CD1c-positive myeloid dendritic cell (primary cell): ENCODE results near the gene EIF3L.
A peak's percentile ranks its signal among the peaks of the same experiment; 100 is the strongest.

Source experiments
- DNase-seq: peaks from one replicate; pipeline ENCODE4 v3.0.0-alpha.2; 2016; ENCODE audit errors: extremely low spot score

EIF3L gene

DNA sequence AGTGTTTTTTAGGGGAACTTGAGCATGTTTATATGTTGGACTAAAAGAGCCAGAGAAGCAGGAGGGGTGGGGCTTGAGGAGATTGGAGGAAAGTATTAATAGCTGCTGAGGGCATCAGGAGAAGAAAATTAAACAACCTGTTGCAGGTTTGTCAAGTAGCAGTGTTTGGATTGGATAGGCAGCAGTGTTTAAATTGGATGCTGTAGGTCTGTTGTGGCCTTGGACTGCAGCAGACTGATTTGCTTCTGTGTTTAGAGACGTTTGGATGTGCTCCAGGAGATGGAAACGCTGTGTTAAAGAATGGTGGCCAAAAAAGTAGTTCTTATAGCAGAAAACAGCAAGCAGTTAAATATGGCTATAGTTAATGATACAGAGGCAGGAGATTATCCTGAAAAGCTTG, 5.7 kb downstream of the EIF3L start:
- no peak for DNase-seq

DNA sequence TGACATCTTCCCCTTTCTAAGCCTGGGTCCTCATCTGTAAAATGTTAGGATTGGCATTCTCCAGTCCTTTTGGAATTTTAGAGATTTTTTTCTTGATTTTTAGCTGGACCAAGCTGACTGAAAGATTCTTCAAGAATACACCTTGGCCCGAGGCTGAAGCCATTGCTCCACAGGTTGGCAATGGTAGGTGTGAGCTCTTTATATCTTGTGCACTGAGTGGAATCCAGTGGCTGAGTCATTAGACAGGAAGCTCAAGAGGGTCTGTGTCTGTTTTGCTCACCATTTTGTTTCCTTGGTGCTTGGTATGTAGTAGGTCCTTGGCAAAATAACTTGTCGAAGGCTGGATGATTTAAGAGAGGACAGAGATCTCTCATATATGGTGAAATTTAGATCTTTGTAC, 6.2 kb downstream of the EIF3L start:
- DNase-seq: no peak

DNA sequence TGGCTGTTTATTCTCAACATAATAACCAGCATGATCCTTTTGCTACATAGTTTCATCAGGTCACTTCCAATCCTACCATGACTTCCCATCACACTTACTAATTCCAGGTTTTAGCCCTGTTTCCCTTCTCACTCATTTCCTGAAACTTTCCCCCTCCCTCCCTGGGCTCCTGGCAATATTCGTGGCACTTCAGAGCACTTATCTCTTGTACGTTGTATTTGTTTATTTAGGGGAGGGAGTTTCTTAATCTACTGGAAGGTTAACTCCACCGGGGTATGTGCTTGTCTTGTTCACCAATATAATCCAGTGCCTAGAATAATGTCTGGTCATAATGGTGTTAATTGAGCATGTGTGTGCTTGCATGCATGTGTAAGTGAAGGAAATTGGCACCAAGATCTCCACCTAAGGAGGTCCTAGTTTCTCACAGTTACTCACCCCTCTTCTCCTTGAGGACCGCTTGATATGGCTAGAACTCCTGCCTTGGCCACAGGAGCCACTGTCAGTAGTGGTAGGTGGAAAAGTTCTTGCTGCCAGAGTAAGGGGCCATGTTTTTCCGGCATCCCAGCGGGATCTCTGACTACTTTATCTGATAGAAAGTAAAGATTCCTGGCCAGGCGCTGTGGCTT, 11.7 kb downstream of the EIF3L start:
- no peak for DNase-seq

DNA sequence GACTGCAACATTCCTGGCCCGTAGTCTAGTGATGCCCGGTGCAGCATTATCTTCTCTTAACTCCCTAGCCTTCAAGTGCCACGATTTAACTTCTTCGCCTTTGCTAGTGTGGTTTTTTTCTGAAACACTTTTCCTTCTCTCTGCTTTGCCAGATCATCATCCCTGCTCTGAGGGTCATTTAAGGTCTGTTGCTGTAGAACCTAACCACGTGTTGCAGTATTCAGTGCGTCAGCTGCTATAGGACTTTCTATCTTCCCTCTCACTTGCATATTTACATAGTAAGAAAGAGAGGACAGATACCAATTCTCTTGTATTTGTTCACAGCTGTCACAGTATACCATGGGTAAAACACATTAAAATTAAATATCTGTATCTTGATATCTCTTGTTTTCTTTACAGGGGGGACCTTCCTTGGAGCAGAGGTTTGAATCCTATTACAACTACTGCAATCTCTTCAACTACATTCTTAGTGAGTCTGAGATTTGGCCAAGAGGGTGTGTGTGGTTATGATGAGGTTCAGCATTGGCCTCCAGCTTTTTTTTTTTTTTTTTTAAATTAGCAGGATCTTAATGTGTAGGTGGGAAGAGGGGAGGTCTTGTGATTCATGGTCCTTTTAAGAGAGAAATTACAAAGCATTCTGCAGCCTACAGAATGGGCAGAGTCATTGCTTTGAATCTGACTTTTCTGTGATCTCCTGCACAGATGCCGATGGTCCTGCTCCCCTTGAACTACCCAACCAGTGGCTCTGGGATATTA, 13.5 kb downstream of the EIF3L start:
- no peak for DNase-seq

DNA sequence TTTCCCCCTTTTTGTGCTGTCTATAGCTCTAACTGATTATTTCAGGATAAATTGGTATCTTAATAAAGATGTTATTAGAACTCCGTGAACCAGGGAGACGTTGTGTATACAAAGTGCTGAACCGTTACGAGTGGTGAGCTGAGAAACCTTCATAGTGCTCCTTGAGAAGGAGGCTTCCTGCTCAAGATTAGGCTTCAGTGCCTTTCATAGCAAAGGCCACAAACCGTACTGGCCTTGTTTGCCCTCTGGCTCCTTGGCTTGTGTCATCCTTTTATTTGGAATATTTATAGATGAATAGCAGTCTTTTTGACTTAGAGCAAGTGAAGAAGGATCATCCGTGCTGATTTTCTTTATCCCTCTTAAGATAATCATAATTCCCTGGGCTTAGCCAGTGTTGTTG, 16.3 kb downstream of the EIF3L start:
- DNase-seq: no peak

DNA sequence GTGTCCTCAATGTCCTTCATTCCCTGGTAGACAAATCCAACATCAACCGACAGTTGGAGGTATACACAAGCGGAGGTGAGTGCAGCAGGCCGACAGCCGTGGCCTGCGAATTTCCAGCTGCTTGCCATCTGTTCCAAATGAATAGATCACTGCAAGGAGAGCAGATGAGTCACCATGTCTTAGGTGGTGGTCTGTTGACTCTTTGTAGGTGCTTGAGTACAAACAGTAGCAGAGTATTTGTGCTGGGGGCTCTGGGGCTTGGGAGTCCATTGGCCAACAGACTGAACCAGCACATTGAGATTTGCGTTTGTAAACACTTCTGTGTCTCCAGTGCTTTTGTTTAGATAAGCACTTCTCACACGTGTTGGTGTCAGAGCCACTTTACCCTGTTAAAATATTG, 21.1 kb downstream of the EIF3L start:
- no peak for DNase-seq

DNA sequence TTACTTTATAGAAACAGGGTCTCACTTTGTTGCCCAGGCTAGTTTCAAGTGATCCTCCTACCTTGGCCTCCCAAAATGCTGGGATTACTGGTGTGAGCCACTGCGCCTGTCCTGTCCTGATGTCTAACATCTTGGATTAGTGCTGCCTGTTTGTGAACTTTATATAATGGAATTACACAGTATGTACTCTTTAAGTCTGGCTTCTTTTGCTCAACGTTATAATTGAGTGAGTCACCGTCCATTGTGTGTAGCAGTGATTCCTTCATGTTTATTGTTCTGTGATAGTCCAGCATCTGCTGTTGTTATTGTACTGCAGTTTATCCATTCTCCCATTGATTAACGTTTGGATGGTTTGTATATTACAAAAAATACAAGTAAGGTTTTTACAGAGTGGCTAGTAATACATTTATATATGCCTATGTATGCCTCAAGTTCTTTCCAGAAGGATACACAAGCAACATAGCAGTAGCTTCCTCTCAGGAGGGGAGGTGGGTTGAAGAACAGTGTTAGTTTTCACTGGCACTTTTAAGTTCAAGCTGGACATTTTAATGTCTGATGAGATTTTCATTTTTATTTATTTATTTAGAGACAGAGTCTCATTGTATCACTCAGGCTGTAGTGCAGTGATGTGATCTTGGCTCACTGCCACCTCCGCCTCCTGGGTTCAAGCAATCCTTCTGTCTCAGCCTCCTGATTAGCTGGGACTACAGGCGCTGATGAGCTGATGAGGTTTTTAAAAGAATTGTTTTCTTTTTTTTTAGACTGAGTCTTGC, 31.6 kb downstream of the EIF3L start:
- DNase-seq: no peak

DNA sequence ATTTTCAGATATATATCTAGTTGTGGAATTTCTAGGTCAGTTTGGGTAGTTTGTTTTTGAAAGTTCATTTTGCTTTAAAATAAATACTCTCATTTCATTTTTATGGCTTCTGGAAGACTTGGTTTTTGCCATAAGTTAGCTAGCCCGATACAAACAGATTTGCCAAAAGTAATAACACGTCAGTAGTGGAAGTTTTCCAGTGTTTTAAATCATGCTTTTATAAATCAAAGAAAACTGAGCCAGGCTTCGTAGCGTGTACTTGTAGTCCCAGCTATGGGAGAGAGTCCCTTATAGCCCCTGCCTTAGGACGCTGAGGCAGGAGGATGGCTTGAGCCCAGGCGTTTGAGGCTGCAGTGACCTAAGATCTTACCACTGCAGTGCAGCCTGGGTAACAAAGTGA, 35.2 kb downstream of the EIF3L start:
- DNase-seq: no peak

DNA sequence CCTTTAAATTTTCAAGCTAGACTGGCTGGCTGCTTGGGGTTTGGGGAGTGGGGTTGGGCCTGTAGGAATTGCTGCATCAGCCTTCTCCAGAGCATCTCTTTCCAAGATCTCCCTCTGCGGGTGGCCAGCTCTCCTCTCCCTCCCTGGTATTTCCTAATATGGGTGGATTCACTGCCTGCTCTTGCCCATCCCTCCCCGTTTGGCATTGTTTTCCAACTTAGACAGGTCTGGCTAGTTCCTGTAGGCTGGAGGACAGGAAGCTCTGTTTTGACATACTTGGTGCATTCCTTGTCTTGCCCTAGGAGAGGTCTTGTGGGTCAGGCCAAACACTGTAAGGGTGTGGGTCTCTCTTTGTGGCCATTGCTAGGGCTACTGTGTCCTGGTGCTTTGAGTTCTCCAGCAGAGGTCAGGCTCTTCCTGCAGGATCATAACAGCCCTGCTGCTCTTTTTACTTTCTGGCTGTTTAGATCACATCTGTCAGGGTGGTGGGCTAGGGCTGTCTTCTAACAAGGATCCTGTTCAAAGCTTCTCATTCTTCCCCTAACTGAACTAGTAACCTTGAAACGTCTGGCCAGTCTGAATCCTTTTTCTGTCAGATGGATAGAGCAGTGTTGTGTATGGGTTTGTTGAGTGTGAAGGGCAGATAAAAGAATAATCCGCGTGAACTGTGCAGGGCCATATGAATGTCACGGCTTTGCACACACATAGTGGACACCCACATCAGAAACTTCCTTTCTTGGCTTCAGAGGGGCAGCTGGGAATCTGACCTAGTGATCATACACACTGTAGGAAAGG, 38.6 kb downstream of the EIF3L start:
- DNase-seq: no peak

DNA sequence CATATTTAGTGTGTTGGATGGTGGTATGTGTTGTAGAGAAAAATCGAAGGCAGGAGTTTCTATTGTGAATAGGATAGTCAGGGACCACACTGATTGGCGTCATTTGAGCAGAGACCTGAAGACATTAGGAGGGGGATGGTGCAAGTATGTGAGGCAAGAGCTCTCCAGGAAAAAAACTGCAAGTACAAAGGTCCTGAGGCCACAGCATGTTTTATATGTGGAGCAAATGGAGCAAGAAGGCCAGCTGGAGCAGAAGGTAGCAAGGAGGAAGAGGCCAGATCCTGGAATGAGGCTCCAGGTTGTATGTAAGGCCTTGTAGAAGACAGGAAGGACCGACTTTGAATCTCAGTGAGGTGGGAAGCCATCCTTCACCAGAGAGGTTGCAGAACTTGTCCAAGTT, 42.7 kb downstream of the EIF3L start:
- no peak for DNase-seq

DNA sequence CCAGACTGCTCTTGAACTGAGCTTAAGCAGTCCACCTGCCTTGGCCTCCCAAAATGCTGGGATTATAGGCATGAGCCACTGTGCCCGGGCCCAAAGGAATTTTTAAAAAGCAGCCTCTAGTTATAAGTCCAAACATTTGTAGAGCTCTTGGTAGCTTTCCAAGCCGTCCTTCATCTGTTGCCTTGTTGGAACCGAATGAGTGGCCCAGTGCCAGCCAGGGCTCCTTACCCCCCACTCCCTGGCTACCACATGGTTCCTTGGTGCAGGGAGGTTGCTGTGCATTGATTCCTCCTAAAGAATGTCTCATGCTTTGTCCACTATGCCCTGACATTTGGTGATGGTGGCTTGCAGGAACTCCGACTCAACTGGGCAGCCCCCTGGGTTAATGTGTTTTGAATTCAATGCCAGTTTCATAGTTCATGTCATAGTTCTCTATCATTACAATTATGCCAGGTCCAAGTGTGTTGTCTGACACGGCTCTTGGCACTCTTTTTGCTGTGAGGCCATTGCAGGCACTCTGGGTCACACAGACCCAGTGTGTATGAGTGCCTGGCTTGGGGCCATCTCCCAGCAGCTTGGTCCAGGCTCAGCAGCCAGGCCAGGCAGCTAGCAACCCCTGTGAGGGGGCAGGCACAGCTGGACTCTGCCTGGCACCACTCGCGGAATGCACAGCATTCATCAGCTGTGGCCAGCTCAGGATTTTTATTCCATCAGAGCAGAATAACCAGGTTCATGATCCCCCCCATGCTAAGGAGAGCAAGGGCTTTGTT, 43.5 kb downstream of the EIF3L start:
- DNase-seq: no peak

DNA sequence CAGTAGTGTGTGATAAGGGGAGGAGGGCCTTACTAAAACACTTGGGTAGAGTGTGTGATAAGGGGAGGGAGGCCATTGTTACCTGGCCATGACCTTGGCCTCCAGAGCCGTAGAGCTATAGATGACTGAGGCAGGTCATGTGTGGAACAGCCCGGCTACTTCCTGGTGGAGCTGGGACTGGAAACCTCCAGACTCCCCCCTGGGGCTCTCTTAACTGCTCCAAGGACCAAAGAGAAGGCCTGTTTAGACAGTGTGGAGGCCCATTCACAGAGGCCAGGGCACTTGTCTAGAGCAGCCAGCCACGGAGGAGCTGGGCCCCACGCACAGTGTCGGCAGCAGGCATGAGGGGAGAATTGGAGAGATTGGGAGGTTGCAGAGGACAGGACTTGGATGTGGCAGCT, 44.4 kb downstream of the EIF3L start:
- no peak for DNase-seq

DNA sequence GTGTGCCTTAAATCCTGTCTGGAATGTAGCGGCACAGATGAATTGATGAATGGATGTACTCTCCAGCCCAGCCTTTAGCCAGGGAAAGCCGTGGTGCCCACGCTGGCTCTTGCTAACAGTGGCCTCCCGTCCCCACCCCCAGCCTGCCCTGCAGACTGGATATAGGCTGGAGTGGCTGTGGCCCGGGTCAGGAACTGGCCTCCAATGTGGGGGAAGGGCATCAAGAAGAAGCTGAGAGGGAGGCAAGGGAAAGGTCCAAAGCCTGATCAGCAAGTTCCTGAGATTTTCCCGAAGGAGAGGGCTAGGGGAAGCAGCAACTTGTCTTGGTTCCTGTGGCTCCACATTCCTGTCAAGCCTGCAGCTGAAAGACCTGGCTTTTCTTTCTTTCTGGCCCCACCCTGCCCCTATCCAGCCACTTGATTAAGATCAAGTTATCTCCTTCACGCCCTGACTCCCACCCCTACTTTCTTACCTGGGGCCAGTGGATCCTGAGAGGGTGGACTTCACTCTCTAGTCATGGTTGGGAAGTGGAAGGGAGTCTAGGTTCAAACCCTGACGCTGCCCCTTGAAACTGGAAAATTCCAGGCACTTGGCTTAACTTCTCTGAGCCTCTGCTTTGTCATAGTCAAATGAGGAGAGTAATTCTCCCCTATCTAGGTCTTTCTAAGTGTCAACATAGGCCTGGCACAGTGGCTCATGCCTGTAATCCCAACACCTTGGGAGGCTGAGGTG, 45.9 kb downstream of the EIF3L start:
- DNase-seq: no peak

DNA sequence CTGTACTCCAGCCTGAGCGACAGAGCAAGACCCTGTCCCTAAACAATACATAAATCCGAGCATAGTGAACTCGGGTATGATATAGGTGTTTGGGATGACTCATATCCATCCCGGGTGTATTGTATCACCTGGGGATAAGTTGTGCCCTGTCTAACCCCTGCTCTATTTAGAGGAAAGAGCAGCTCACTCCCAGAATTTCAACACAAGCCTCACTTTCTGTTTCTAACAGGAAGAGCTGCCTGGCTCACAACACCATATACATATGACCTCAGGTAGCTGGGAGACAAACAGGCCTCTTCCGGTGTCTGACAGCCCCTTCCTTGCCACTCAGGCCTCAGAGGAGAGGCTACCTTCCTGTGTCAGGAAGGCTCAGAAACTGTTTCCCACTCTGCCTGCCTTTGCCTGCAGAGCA, 47.0 kb downstream of the EIF3L start:
- DNase-seq: no peak

DNA sequence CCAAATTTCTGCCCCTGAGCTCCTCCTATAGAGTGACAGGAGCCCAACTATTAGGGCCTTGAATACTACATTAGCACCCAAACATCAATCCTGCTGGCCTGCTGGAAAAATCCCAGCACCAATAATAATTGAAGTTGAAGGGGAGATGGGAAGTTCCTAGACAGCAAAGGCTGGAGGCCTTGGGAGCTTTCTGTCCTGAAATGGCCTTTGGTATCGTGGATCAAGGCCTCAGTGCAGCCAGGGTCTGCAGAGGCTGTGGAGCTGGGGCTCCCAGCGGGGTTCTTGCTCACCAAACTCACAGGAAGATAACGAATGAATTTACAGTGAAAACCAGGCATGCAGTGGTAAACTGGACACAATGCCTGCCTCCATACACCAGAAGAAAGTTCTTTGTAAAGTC, 47.7 kb downstream of the EIF3L start:
- no peak for DNase-seq

DNA sequence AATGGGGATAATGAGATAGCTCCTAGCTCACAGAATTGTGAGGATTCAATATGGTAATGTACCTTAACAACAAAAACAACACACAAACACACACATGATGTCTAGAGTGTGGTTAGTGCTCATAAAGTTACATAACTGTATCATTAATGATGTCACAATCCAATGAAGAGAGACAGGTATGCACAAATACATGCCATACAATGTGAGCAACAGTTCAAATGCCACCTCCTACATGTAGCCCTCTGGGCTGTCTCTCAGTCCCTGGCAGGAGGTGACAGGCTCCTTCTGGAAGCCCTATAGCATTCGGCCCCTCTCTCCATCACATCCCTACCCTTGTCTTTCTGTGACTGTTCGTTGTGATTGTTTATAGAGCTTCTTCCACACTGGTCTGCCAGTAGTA, 48.6 kb downstream of the EIF3L start:
- no peak for DNase-seq

DNA sequence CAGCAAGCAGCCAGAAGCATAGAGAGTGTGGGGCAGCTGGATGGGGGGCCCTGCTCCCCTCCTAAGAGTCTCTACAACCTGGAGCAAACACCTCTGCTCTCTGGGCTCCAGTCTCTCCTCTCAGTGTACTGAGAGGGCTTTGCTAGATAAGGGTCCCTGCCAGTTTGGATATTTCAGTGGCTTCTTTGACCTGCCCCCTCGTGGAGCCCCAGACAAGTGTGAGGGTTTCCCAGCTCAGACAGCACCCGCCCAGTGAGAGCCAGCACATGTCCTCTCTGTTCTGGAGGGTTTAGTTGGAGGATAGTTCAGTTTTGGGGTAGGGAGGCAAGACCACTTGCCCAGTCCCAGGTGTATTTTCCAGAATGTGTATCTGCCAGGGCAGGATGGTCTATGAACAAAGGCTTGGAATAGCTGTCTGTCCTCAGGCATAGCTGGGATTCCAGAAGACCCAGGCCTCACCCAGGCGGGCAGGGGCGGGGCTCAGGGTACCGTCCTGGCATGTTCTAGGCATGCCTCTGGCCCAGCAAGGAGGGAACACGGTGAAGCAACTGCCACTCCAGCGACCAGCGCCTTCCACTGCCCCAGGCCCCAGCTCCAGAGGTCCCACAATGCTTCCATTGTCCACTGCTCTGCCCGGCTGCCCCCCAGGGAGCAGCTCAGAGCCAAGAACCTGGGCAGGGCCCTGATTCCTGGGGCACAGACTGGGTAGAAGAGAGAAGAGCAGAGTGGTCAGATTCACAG, 49.4 kb downstream of the EIF3L start:
- no peak for DNase-seq

DNA sequence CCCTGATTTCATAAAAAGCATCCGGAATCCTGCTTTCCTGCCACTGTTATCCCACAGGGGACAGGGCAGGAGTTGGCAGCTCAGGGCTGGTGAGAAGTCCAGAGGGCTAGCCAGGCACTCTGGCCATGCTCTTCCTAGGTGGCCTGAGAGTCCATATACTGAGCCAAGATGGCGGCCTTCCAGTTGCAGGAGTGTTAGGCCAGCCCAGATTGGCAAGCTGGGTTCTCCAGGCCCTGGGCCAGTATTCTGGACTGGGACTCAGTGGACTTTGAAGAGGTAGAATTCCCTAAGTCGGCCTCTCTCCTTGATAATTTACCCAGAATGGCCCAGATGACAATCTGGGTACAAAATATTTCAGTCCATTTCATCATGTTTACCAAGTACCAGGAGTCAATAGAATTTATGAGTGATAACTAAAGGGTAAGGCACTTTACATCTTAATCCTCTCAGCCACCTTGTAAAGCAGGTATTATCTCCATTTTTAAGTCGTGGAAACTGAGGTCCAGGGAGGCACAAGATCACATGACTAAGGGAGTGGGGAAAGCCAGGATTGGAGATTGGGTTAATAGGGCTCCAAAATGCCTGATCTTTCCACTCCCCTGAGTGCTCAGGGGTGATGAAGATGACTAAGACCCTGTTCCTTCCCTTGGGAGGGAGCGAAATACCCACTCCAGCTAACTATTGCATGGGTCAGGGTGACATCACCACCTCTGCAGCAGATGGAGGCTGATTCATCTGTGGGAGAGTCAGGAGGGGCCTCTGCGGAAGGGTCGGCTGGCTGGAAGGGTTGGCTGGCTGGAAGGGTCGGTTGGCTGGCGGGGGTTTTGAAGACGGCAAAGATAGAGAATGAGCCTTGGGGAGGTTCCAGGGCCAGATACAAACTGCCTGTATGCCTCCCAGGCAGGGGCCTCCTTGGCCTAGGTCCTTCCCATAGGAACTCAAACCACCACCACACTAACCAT, 55.6 kb downstream of the EIF3L start:
- DNase-seq: peak; percentile 85
